ENCODE data around the gene DNAJB13. TPM values are rescaled to one million over a fixed set of nuclear protein-coding genes. Genes with fewer than 3 reads are reported as not detected.

The DNAJB13 gene
- total RNA-seq, 1 experiment from 2014 or later: 0.29 TPM

- no peak overlapping the region for H3K4me2 ChIP-seq (ENCODE audit: low read length)
- no peak overlapping the region for H3K4me3 ChIP-seq (ENCODE audit: low read length)
- no peaks in the 10 kb centered on the region for H3K9me3 ChIP-seq (ENCODE audit: low read length)
- intact Hi-C loops (cut with micrococcal nuclease): loop anchor here (10.0 kb wide), 1 partner anchor 476 kb away; no protein-coding TSS in a partner anchor
- ATAC-seq (no peak), DNase-seq (no peak)
- no peaks in the 10 kb centered on the region for H3K36me3 ChIP-seq (ENCODE audit: low read depth, low read length)
- H3K27ac ChIP-seq (ENCODE audit: low read length): no peak overlapping the region
- H2AFZ ChIP-seq (ENCODE audit: low read length): no peak overlapping the region
- no peaks in the 10 kb centered on the region for H3K79me2 ChIP-seq (ENCODE audit: low read length)
- ChIA-PET CTCF (no interaction called here), POLR2A (ENCODE audit: unreplicated experiment) (no interaction called here)
- no TSS peak for BruUV-seq (replicated peaks)
- H3K27me3 ChIP-seq (ENCODE audit: low read length): no peaks in the 10 kb centered on the region
- peaks cover 11% of the 10 kb centered on the region for H3K4me1 ChIP-seq (ENCODE audit: insufficient read depth, low read length)
- TF ChIP-seq EZH2 (IDR thresholded peaks at IDR 0.05; ENCODE audit: low read length, unreplicated experiment) (no peak), EZH2phosphoT487 (IDR thresholded peaks at IDR 0.05; ENCODE audit: borderline replicate concordance, low read length) (no peak), CTCF (conservative IDR thresholded peaks at IDR 0.05; ENCODE audit: low read depth, low read length) (no peak)
- H4K20me1 ChIP-seq (ENCODE audit: low read length): no peaks in the 10 kb centered on the region
- H3F3A ChIP-seq (ENCODE audit: low read length, unreplicated experiment): no peaks in the 10 kb centered on the region
- H3K9me2 ChIP-seq (replicated peaks; ENCODE audit: low read length): no peaks in the 10 kb centered on the region
- H3K9ac ChIP-seq (ENCODE audit: low read length): no peak overlapping the region
These were observed 18.3 kb downstream of the DNAJB13 start for GRCh38 chr11:73969091-73969490.

DNA sequence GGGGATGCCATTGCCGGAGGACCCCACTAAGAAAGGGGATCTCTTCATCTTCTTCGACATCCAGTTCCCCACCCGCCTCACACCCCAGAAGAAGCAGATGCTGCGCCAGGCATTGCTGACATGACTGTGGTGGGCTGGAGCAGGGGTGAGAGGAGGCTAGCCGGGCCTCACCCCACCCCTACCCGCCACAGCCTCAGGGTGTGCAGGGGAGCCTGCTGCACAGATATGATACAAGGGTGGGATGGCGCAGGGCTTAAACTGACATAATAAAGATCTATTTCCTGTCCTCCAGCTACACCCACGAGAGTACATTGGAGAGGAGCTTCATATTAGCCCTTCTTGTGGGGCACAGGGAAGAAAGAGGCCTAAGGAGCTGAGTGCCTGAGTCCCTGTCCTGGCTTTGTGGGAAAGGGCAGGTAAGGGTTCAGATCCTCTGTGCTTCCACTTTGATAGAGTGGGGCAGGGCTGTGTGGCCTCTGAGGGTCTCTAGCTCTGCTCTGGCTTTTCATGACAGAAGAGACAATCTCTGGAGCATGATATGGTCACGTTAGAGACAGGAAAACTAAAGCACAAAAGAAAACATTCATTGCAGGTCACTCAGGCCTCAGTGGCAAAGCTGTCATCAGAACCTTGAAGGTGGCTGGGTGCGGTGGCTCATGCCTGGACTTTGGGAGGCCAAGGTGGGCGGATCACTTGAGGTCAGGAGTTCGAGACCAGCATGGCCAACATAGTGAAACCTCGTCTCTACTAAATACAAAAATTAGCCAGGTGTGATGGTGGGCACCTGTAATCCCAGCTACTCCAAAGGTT is 19.4 kb downstream of the DNAJB13 start:
- Histone ChIP-seq H3K4me2 (ENCODE audit: low read length) (no peak overlapping the region), H3K27ac (ENCODE audit: low read length) (no peak overlapping the region), H3K4me1 (ENCODE audit: insufficient read depth, low read length) (peaks cover 8% of the 10 kb centered on the region), H3F3A (ENCODE audit: low read length, unreplicated experiment) (no peaks in the 10 kb centered on the region), H3K27me3 (ENCODE audit: low read length) (no peaks in the 10 kb centered on the region), H2AFZ (ENCODE audit: low read length) (no peak overlapping the region), H3K9me3 (ENCODE audit: low read length) (no peaks in the 10 kb centered on the region), H3K79me2 (ENCODE audit: low read length) (no peaks in the 10 kb centered on the region), H4K20me1 (ENCODE audit: low read length) (no peaks in the 10 kb centered on the region), H3K4me3 (ENCODE audit: low read length) (no peak overlapping the region), H3K36me3 (ENCODE audit: low read depth, low read length) (no peaks in the 10 kb centered on the region), H3K9me2 (replicated peaks; ENCODE audit: low read length) (no peaks in the 10 kb centered on the region), H3K9ac (ENCODE audit: low read length) (no peak overlapping the region)
- TF ChIP-seq EZH2phosphoT487 (IDR thresholded peaks at IDR 0.05; ENCODE audit: borderline replicate concordance, low read length) (no peak), EZH2 (IDR thresholded peaks at IDR 0.05; ENCODE audit: low read length, unreplicated experiment) (no peak), CTCF (conservative IDR thresholded peaks at IDR 0.05; ENCODE audit: low read depth, low read length) (no peak)
- DNase-seq (no peak), ATAC-seq (no peak)
- ChIA-PET POLR2A (ENCODE audit: unreplicated experiment) (no interaction called here), CTCF (no interaction called here)
- no TSS peak for BruUV-seq (replicated peaks)
- intact Hi-C loops (cut with micrococcal nuclease): loop anchor here (10.0 kb wide), 1 partner anchor 475 kb away; no protein-coding TSS in a partner anchor

- BruUV-seq (replicated peaks): no TSS peak
- Histone ChIP-seq H3K4me2 (ENCODE audit: low read length) (no peak overlapping the region), H3K27ac (ENCODE audit: low read length) (no peak overlapping the region), H3K9me2 (replicated peaks; ENCODE audit: low read length) (no peaks in the 10 kb centered on the region), H3K4me3 (ENCODE audit: low read length) (no peak overlapping the region), H3K4me1 (ENCODE audit: insufficient read depth, low read length) (peaks cover 8% of the 10 kb centered on the region), H3K9me3 (ENCODE audit: low read length) (no peaks in the 10 kb centered on the region), H3K36me3 (ENCODE audit: low read depth, low read length) (peaks cover 2% of the 10 kb centered on the region; the same call in 1 of the 2 replicates), H3F3A (ENCODE audit: low read length, unreplicated experiment) (no peaks in the 10 kb centered on the region), H3K79me2 (ENCODE audit: low read length) (no peaks in the 10 kb centered on the region), H4K20me1 (ENCODE audit: low read length) (no peaks in the 10 kb centered on the region), H2AFZ (ENCODE audit: low read length) (no peak overlapping the region), H3K27me3 (ENCODE audit: low read length) (no peaks in the 10 kb centered on the region), H3K9ac (ENCODE audit: low read length) (no peak overlapping the region)
- ChIA-PET POLR2A (ENCODE audit: unreplicated experiment) (no interaction called here), CTCF (no interaction called here)
- ATAC-seq (no peak), DNase-seq (no peak)
- TF ChIP-seq EZH2phosphoT487 (IDR thresholded peaks at IDR 0.05; ENCODE audit: borderline replicate concordance, low read length) (no peak), EZH2 (IDR thresholded peaks at IDR 0.05; ENCODE audit: low read length, unreplicated experiment) (no peak), CTCF (conservative IDR thresholded peaks at IDR 0.05; ENCODE audit: low read depth, low read length) (no peak)
- intact Hi-C loops (cut with micrococcal nuclease): no loop called here
These were observed 20.4 kb downstream of the DNAJB13 start for GRCh38 chr11:73971175-73971719.

Data from PC-3 (cell line).